ENCODE results near the gene TMPRSS2.

DNA sequence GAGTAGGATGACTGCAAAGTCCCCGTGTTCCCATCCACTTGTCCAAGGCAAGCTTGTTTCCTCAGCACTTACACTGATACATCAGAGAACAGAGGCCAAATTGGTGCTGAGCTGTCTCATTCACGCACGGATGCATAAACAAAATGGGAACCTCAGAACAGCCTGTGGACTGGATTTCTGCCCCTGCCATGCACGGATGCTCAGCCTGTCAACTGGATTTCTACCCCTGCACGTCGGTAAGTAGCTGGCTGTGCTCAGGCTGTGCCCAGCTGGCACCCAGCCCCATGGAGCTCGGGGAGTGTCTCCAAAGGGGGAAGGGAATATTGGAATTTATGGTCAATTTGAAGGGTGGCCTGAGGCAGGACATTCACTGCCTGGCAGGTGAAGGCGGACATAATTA is 40.8 kb upstream of the TMPRSS2 start:
- TF ChIP-seq POLR2A (IDR thresholded peaks at IDR 0.05) = no peak
- TF ChIP-seq, protein P1, sequence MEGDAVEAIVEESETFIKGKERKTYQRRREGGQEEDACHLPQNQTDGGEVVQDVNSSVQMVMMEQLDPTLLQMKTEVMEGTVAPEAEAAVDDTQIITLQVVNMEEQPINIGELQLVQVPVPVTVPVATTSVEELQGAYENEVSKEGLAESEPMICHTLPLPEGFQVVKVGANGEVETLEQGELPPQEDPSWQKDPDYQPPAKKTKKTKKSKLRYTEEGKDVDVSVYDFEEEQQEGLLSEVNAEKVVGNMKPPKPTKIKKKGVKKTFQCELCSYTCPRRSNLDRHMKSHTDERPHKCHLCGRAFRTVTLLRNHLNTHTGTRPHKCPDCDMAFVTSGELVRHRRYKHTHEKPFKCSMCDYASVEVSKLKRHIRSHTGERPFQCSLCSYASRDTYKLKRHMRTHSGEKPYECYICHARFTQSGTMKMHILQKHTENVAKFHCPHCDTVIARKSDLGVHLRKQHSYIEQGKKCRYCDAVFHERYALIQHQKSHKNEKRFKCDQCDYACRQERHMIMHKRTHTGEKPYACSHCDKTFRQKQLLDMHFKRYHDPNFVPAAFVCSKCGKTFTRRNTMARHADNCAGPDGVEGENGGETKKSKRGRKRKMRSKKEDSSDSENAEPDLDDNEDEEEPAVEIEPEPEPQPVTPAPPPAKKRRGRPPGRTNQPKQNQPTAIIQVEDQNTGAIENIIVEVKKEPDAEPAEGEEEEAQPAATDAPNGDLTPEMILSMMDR (IDR thresholded peaks at IDR 0.05) = no peak

All from adrenal gland (tissue), 5 donors.